Suppressor macrophage (primary cell): ENCODE data around the gene TGM4.

Experiments used
- DNase-seq, 4 experiments: peaks; one replicate each; pipeline ENCODE4 v3.0.0-alpha.2; 2020 to 2022

Gene TGM4

GRCh38 chr3:44883213-44883955 lies 9.0 kb downstream of the TGM4 start:
- no peak for DNase-seq

GRCh38 chr3:44883999-44884431 lies 9.6 kb downstream of the TGM4 start:
- DNase-seq: no peak

- no peak for DNase-seq
Observed at GRCh38 chr3:44885618-44886017, 11.2 kb downstream of the TGM4 start.

GRCh38 chr3:44886561-44886960 lies 12.2 kb downstream of the TGM4 start:
- no peak for DNase-seq

- no peak for DNase-seq
Observed at GRCh38 chr3:44887101-44887500, 12.7 kb downstream of the TGM4 start.

- no peak for DNase-seq
Observed at GRCh38 chr3:44890258-44890657, 15.8 kb downstream of the TGM4 start.

GRCh38 chr3:44890852-44891251 lies 16.4 kb downstream of the TGM4 start:
- peak in 1 of 4 experiments; percentile 14 for DNase-seq

GRCh38 chr3:44892689-44893088 lies 18.3 kb downstream of the TGM4 start:
- DNase-seq: no peak

GRCh38 chr3:44893097-44893496 lies 18.7 kb downstream of the TGM4 start:
- DNase-seq: no peak

GRCh38 chr3:44894485-44894884 lies 20.1 kb downstream of the TGM4 start:
- no peak for DNase-seq

- no peak for DNase-seq
Observed at GRCh38 chr3:44896440-44896839, 22.0 kb downstream of the TGM4 start.

- DNase-seq: no peak
Observed at GRCh38 chr3:44899683-44900367, 25.4 kb downstream of the TGM4 start.

GRCh38 chr3:44902628-44903027 lies 28.2 kb downstream of the TGM4 start:
- DNase-seq: no peak

GRCh38 chr3:44903314-44903713 lies 28.9 kb downstream of the TGM4 start:
- DNase-seq: no peak

- no peak for DNase-seq
Observed at GRCh38 chr3:44903751-44904150, 29.3 kb downstream of the TGM4 start.

- no peak for DNase-seq
Observed at GRCh38 chr3:44905446-44906157, 31.2 kb downstream of the TGM4 start.

- DNase-seq: no peak
Observed at GRCh38 chr3:44906997-44907396, 32.6 kb downstream of the TGM4 start.

GRCh38 chr3:44907612-44908011 lies 33.2 kb downstream of the TGM4 start:
- no peak for DNase-seq

- DNase-seq: no peak
Observed at GRCh38 chr3:44909063-44909462, 34.7 kb downstream of the TGM4 start.

GRCh38 chr3:44910693-44911092 lies 36.3 kb downstream of the TGM4 start:
- no peak for DNase-seq

GRCh38 chr3:44913868-44914468 lies 39.6 kb downstream of the TGM4 start:
- DNase-seq: peak; percentile 75 to 88 (median 77)

GRCh38 chr3:44914936-44915335 lies 40.5 kb downstream of the TGM4 start:
- DNase-seq: peak; percentile 17 to 46 (median 28)
